ENCODE results near the gene FRMD5.

Gene FRMD5

DNA sequence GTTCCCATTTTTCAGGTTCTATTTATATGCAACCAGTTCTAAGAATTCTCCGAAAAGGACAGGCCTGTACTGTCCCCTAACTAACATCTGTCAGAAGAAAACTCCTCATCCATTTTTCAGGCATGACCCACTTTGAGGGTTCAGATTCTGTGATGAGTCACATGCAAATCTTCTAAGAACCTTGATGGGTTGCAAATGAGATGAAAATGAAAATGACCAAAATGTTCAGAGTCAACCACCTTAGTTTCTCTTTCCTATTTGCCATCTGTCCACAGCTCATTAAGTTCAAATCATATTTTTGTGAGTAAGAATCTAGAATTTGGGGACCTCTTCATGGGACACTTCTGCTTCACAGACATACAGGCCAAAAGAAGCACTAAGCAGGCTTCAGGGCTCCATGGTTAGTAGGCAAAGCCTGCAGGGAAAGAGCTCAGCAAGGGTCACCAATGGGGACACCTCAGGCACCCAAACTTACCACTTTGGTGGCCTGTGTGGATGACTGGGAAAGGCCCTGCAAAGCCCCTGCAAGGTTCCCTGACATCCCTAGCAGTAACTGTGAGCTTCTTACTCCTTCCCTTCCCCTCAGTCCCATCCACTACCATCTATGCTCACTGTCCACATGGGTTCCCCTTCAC, 246.3 kb downstream of the FRMD5 start:
- Histone ChIP-seq H3K4me2 (ENCODE audit: insufficient read depth, low read length) (no peak overlapping the region), H3K9me3 (ENCODE audit: insufficient read depth, low read length, severe bottlenecking) (no peaks in the 10 kb centered on the region), H3K27ac (ENCODE audit: low read length) (no peak overlapping the region), H3K27me3 (ENCODE audit: insufficient read depth, low read length, poor library complexity) (peaks cover 6% of the 10 kb centered on the region), H3K4me1 (ENCODE audit: insufficient read depth, low read length) (no peaks in the 10 kb centered on the region), H3K4me3 (ENCODE audit: low read depth in 1 of 2, low read length in 2 of 2) (no peak overlapping the region), H4K20me1 (ENCODE audit: insufficient read depth, low read length) (no peaks in the 10 kb centered on the region), H3K9ac (ENCODE audit: low read depth, low read length) (no peak overlapping the region), H2AFZ (ENCODE audit: low read depth, low read length) (no peak overlapping the region), H3K36me3 (ENCODE audit: insufficient read depth, low read length) (no peaks in the 10 kb centered on the region), H3K79me2 (ENCODE audit: insufficient read depth, low read length) (no peaks in the 10 kb centered on the region)
- TF ChIP-seq EZH2 (IDR thresholded peaks at IDR 0.05; ENCODE audit: borderline replicate concordance, low read depth, low read length, severe bottlenecking): no peak
- TF ChIP-seq, protein P1, sequence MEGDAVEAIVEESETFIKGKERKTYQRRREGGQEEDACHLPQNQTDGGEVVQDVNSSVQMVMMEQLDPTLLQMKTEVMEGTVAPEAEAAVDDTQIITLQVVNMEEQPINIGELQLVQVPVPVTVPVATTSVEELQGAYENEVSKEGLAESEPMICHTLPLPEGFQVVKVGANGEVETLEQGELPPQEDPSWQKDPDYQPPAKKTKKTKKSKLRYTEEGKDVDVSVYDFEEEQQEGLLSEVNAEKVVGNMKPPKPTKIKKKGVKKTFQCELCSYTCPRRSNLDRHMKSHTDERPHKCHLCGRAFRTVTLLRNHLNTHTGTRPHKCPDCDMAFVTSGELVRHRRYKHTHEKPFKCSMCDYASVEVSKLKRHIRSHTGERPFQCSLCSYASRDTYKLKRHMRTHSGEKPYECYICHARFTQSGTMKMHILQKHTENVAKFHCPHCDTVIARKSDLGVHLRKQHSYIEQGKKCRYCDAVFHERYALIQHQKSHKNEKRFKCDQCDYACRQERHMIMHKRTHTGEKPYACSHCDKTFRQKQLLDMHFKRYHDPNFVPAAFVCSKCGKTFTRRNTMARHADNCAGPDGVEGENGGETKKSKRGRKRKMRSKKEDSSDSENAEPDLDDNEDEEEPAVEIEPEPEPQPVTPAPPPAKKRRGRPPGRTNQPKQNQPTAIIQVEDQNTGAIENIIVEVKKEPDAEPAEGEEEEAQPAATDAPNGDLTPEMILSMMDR (IDR thresholded peaks at IDR 0.05; ENCODE audit: borderline replicate concordance, extremely low read depth, low read length, poor library complexity, severe bottlenecking): no peak
- ATAC-seq (ENCODE audit: insufficient read depth, low read depth) (no peak), DNase-seq (no peak)

- H3K9me3 ChIP-seq (ENCODE audit: insufficient read depth, low read length, severe bottlenecking): no peaks in the 10 kb centered on the region
- DNase-seq (no peak), ATAC-seq (ENCODE audit: insufficient read depth, low read depth) (no peak)
- no peaks in the 10 kb centered on the region for H3K36me3 ChIP-seq (ENCODE audit: insufficient read depth, low read length)
- H4K20me1 ChIP-seq (ENCODE audit: insufficient read depth, low read length): no peaks in the 10 kb centered on the region
- no peak overlapping the region for H3K9ac ChIP-seq (ENCODE audit: low read depth, low read length)
- no peak overlapping the region for H3K27ac ChIP-seq (ENCODE audit: low read length)
- no peaks in the 10 kb centered on the region for H3K4me1 ChIP-seq (ENCODE audit: insufficient read depth, low read length)
- H3K27me3 ChIP-seq (ENCODE audit: insufficient read depth, low read length, poor library complexity): no peaks in the 10 kb centered on the region
- no peak overlapping the region for H3K4me3 ChIP-seq (ENCODE audit: low read depth in 1 of 2, low read length in 2 of 2)
- no peaks in the 10 kb centered on the region for H3K79me2 ChIP-seq (ENCODE audit: insufficient read depth, low read length)
- no peak overlapping the region for H2AFZ ChIP-seq (ENCODE audit: low read depth, low read length)
- H3K4me2 ChIP-seq (ENCODE audit: insufficient read depth, low read length): no peak overlapping the region
- TF ChIP-seq EZH2 (IDR thresholded peaks at IDR 0.05; ENCODE audit: borderline replicate concordance, low read depth, low read length, severe bottlenecking): no peak
- TF ChIP-seq, protein P1 (IDR thresholded peaks at IDR 0.05; ENCODE audit: borderline replicate concordance, extremely low read depth, low read length, poor library complexity, severe bottlenecking): no peak
Observed at GRCh38 chr15:43943511-43943910, 251.6 kb downstream of the FRMD5 start.

DNA sequence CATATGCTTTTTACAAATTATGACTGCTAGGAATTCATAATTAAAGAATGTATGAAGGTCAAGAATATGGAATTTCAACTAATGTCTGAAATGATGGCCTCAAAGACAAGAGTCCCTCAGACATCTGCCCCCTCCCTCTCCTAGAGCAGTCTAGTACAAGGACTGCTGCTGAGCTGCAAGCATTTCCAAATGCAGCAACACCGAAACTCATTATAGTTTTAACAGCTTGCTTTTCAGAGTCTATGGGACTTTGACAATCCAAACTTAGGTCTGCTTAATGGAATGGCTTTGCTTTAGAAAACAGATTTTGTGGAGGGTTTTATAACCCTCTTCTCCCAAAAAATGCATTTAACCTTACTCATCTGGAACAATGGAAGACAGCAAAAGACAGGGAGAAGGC, 252.9 kb downstream of the FRMD5 start:
- TF ChIP-seq EZH2 (IDR thresholded peaks at IDR 0.05; ENCODE audit: borderline replicate concordance, low read depth, low read length, severe bottlenecking): no peak
- TF ChIP-seq, protein P1 (IDR thresholded peaks at IDR 0.05; ENCODE audit: borderline replicate concordance, extremely low read depth, low read length, poor library complexity, severe bottlenecking): no peak
- H2AFZ ChIP-seq (ENCODE audit: low read depth, low read length): no peak overlapping the region

More for the DNA sequence above, 252.9 kb downstream of the FRMD5 start:
- no peaks in the 10 kb centered on the region for H4K20me1 ChIP-seq (ENCODE audit: insufficient read depth, low read length)
- H3K27ac ChIP-seq (ENCODE audit: low read length): no peak overlapping the region
- H3K9me3 ChIP-seq (ENCODE audit: insufficient read depth, low read length, severe bottlenecking): no peaks in the 10 kb centered on the region
- DNase-seq (no peak), ATAC-seq (ENCODE audit: insufficient read depth, low read depth) (no peak)
- no peak overlapping the region for H3K4me3 ChIP-seq (ENCODE audit: low read depth in 1 of 2, low read length in 2 of 2)
- H3K27me3 ChIP-seq (ENCODE audit: insufficient read depth, low read length, poor library complexity): no peaks in the 10 kb centered on the region
- H3K4me1 ChIP-seq (ENCODE audit: insufficient read depth, low read length): no peaks in the 10 kb centered on the region
- H3K4me2 ChIP-seq (ENCODE audit: insufficient read depth, low read length): no peak overlapping the region
- no peaks in the 10 kb centered on the region for H3K79me2 ChIP-seq (ENCODE audit: insufficient read depth, low read length)
- H3K36me3 ChIP-seq (ENCODE audit: insufficient read depth, low read length): no peaks in the 10 kb centered on the region
- H3K9ac ChIP-seq (ENCODE audit: low read depth, low read length): no peak overlapping the region
